ENCODE results near the gene DCC.

Gene DCC

GRCh38 chr18:52408800-52409302, 68.9 kb downstream of the DCC start:
- H3K27ac ChIP-seq = no peak overlapping the region
- DNase-seq (ENCODE audit: low read depth, low spot score) = no peak

- H3K27ac ChIP-seq = no peak overlapping the region
- DNase-seq (ENCODE audit: low read depth, low spot score) = no peak
Observed at GRCh38 chr18:52409727-52410126, 69.7 kb downstream of the DCC start.

GRCh38 chr18:52415131-52415530, 75.1 kb downstream of the DCC start:
- H3K27ac ChIP-seq = no peak overlapping the region
- no peak for DNase-seq (ENCODE audit: low read depth, low spot score)

GRCh38 chr18:52422985-52423601, 83.1 kb downstream of the DCC start:
- DNase-seq (ENCODE audit: low read depth, low spot score) = no peak
- no peak overlapping the region for H3K27ac ChIP-seq

GRCh38 chr18:52426041-52426440, 86.0 kb downstream of the DCC start:
- no peak for DNase-seq (ENCODE audit: low read depth, low spot score)
- no peak overlapping the region for H3K27ac ChIP-seq

GRCh38 chr18:52426462-52426861, 86.5 kb downstream of the DCC start:
- no peak overlapping the region for H3K27ac ChIP-seq

GRCh38 chr18:52427521-52428175, 87.7 kb downstream of the DCC start:
- H3K27ac ChIP-seq = no peak overlapping the region
- no peak for DNase-seq (ENCODE audit: low read depth, low spot score)

More at GRCh38 chr18:52426462-52426861, 86.5 kb downstream of the DCC start:
- DNase-seq (ENCODE audit: low read depth, low spot score) = no peak

GRCh38 chr18:52431683-52432082, 91.7 kb downstream of the DCC start:
- no peak overlapping the region for H3K27ac ChIP-seq
- DNase-seq (ENCODE audit: low read depth, low spot score) = no peak

- DNase-seq (ENCODE audit: low read depth, low spot score) = no peak
- no peak overlapping the region for H3K27ac ChIP-seq
Observed at GRCh38 chr18:52433797-52434196, 93.8 kb downstream of the DCC start.

- DNase-seq (ENCODE audit: low read depth, low spot score) = no peak
Observed at GRCh38 chr18:52435301-52435700, 95.3 kb downstream of the DCC start.

GRCh38 chr18:52437161-52437560, 97.2 kb downstream of the DCC start:
- no peak for DNase-seq (ENCODE audit: low read depth, low spot score)
- no peak overlapping the region for H3K27ac ChIP-seq

More at GRCh38 chr18:52435301-52435700, 95.3 kb downstream of the DCC start:
- H3K27ac ChIP-seq = no peak overlapping the region

- no peak overlapping the region for H3K27ac ChIP-seq
- DNase-seq (ENCODE audit: low read depth, low spot score) = no peak
Observed at GRCh38 chr18:52439457-52439856, 99.5 kb downstream of the DCC start.

- no peak for DNase-seq (ENCODE audit: low read depth, low spot score)
- no peak overlapping the region for H3K27ac ChIP-seq
Observed at GRCh38 chr18:52441794-52442193, 101.8 kb downstream of the DCC start.

- H3K27ac ChIP-seq = no peak overlapping the region
- DNase-seq (ENCODE audit: low read depth, low spot score) = no peak
Observed at GRCh38 chr18:52442686-52443085, 102.7 kb downstream of the DCC start.

GRCh38 chr18:52451256-52451655, 111.3 kb downstream of the DCC start:
- DNase-seq (ENCODE audit: low read depth, low spot score) = no peak
- H3K27ac ChIP-seq = no peak overlapping the region

- H3K27ac ChIP-seq = no peak overlapping the region
Observed at GRCh38 chr18:52451851-52452250, 111.9 kb downstream of the DCC start.

GRCh38 chr18:52452427-52452826, 112.4 kb downstream of the DCC start:
- no peak overlapping the region for H3K27ac ChIP-seq
- DNase-seq (ENCODE audit: low read depth, low spot score) = no peak

More at GRCh38 chr18:52451851-52452250, 111.9 kb downstream of the DCC start:
- DNase-seq (ENCODE audit: low read depth, low spot score) = no peak

GRCh38 chr18:52459890-52460289, 119.9 kb downstream of the DCC start:
- H3K27ac ChIP-seq = no peak overlapping the region
- no peak for DNase-seq (ENCODE audit: low read depth, low spot score)

- no peak for DNase-seq (ENCODE audit: low read depth, low spot score)
- H3K27ac ChIP-seq = no peak overlapping the region
Observed at GRCh38 chr18:52462853-52463252, 122.9 kb downstream of the DCC start.

- H3K27ac ChIP-seq = no peak overlapping the region
- DNase-seq (ENCODE audit: low read depth, low spot score) = no peak
Observed at GRCh38 chr18:52465391-52465790, 125.4 kb downstream of the DCC start.

- H3K27ac ChIP-seq = no peak overlapping the region
- no peak for DNase-seq (ENCODE audit: low read depth, low spot score)
Observed at GRCh38 chr18:52468496-52468895, 128.5 kb downstream of the DCC start.

- H3K27ac ChIP-seq = no peak overlapping the region
- no peak for DNase-seq (ENCODE audit: low read depth, low spot score)
Observed at GRCh38 chr18:52475325-52475724, 135.3 kb downstream of the DCC start.

Measured in epithelial cell of prostate (primary cell).